ENCODE data around the gene CCDC106. TPM values are rescaled to one million over a fixed set of nuclear protein-coding genes. Genes with fewer than 3 reads are reported as not detected.

The CCDC106 gene
- total and polyA plus RNA-seq, 7 donors = 5.5 to 22.9 (median 16.6) TPM

DNA sequence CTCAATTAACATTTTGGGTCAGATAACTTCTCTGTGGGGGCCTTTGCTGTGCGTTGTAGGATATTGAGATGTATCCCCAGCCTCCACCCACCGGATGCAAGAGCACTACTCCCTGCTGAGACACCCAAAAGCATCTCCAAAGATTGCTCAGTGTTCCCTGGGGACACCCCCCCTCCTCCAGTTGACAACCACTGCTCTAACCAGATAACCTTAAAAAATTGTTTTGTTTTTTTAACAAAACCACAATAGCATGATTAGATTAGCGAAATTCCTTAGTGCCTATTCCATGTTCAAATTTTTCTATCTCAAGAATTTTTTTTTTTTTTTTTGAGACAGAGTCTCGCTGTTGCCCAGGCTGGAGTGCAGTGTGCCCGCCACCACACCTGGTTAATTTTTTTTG, 24.4 kb downstream of the CCDC106 start:
- no peak for DNase-seq
- peaks cover 0 to 32% (median 31%) of the 10 kb centered on the region in 4 donors for H3K4me1 ChIP-seq
- peaks cover 27 to 58% (median 44%) of the 10 kb centered on the region in 4 donors for H3K36me3 ChIP-seq
- 90% methylated on average over 5 of the region's 5 CpGs for WGBS, 2 donors
- intact Hi-C loops (cut with DNase I) = loop anchor here (2.0 to 10.0 kb wide), 2 partner anchors 16 to 608 kb away; partner anchors contain the start of gene RDH13
- no peaks in the 10 kb centered on the region for H3K9me3 ChIP-seq
- TF ChIP-seq POLR2AphosphoS5 (IDR thresholded peaks at IDR 0.05) (no peak), EP300 (IDR thresholded peaks at IDR 0.05) (no peak), POLR2A (IDR thresholded peaks at IDR 0.05) (no peak)
- TF ChIP-seq, protein P1, sequence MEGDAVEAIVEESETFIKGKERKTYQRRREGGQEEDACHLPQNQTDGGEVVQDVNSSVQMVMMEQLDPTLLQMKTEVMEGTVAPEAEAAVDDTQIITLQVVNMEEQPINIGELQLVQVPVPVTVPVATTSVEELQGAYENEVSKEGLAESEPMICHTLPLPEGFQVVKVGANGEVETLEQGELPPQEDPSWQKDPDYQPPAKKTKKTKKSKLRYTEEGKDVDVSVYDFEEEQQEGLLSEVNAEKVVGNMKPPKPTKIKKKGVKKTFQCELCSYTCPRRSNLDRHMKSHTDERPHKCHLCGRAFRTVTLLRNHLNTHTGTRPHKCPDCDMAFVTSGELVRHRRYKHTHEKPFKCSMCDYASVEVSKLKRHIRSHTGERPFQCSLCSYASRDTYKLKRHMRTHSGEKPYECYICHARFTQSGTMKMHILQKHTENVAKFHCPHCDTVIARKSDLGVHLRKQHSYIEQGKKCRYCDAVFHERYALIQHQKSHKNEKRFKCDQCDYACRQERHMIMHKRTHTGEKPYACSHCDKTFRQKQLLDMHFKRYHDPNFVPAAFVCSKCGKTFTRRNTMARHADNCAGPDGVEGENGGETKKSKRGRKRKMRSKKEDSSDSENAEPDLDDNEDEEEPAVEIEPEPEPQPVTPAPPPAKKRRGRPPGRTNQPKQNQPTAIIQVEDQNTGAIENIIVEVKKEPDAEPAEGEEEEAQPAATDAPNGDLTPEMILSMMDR (IDR thresholded peaks at IDR 0.05) = no peak
- no peak overlapping the region for H3K4me3 ChIP-seq
- H3K27ac ChIP-seq = no peak overlapping the region
- no peaks in the 10 kb centered on the region for H3K27me3 ChIP-seq

DNA sequence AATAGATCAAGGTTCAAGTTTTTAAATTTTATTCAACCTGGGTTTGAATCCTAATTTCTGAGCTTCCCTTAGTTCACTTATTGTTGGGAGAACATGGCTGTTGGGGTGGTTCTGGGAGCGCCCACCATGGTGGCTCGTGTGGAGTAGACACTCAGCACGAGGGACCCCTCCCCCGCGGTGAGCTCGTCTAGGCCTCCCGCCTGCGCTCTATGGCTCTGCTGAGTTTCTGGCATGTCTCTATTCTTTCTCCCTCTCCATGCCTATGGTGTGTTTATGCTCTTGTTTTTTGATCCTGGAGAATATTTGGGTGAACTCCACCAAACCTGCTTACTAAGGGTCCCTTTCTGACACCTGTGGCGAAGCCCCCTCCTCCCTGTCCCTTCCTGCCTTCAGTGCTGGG, 25.5 kb downstream of the CCDC106 start:
- intact Hi-C loops (cut with DNase I) = loop anchor here (2.0 to 10.0 kb wide), 2 partner anchors 17 to 609 kb away; partner anchors contain the start of gene RDH13
- DNase-seq = no peak
- TF ChIP-seq POLR2AphosphoS5 (IDR thresholded peaks at IDR 0.05) (no peak), EP300 (IDR thresholded peaks at IDR 0.05) (no peak), POLR2A (IDR thresholded peaks at IDR 0.05) (no peak)
- TF ChIP-seq, protein P1 (IDR thresholded peaks at IDR 0.05) = no peak
- H3K9me3 ChIP-seq = no peaks in the 10 kb centered on the region
- H3K27me3 ChIP-seq = no peaks in the 10 kb centered on the region
- H3K4me3 ChIP-seq = no peak overlapping the region
- H3K27ac ChIP-seq = peak overlapping the region in 2 of 4 donors; percentile 88 to 92
- WGBS, 2 donors = 80 to 86% methylated on average over 9 of the region's 9 CpGs
- peaks cover 0 to 37% (median 36%) of the 10 kb centered on the region in 4 donors for H3K4me1 ChIP-seq
- peaks cover 25 to 54% (median 36%) of the 10 kb centered on the region in 4 donors for H3K36me3 ChIP-seq

DNA sequence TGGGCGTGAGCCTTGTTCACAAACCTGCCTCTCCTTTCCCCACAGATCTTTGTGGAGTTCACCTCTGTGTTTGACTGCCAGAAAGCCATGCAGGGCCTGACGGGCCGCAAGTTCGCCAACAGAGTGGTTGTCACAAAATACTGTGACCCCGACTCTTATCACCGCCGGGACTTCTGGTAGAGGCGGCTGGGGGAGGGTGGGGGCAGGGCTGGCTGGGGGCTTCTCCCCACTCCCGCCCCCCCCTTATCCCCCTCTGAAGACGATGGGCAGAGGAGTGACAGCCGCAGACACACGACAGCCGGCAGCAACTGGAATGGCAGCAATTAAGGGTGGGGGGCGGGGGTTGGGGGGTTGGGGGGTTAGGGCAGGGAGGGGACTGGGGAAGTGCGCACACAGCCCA, 25.9 kb downstream of the CCDC106 start:
- H3K36me3 ChIP-seq = peaks cover 21 to 54% (median 35%) of the 10 kb centered on the region in 4 donors
- 69 to 81% methylated on average over 14 to 15 of the region's 15 CpGs for WGBS, 2 donors
- H3K9me3 ChIP-seq = no peaks in the 10 kb centered on the region
- peak overlapping the region; percentile 86 to 98 (median 90) for H3K27ac ChIP-seq
- TF ChIP-seq POLR2A (IDR thresholded peaks at IDR 0.05) = no peak
- TF ChIP-seq POLR2AphosphoS5 (IDR thresholded peaks at IDR 0.05) = no peak
- TF ChIP-seq, protein P1 (IDR thresholded peaks at IDR 0.05) = no peak
- TF ChIP-seq EP300 (IDR thresholded peaks at IDR 0.05) = no peak
- no peaks in the 10 kb centered on the region for H3K27me3 ChIP-seq
- no peak overlapping the region for H3K4me3 ChIP-seq
- peaks cover 0 to 39% (median 36%) of the 10 kb centered on the region in 4 donors for H3K4me1 ChIP-seq
- intact Hi-C loops (cut with DNase I) = loop anchor here (2.0 to 10.0 kb wide), 2 partner anchors 17 to 609 kb away; partner anchors contain the start of gene RDH13
- DNase-seq = no peak

DNA sequence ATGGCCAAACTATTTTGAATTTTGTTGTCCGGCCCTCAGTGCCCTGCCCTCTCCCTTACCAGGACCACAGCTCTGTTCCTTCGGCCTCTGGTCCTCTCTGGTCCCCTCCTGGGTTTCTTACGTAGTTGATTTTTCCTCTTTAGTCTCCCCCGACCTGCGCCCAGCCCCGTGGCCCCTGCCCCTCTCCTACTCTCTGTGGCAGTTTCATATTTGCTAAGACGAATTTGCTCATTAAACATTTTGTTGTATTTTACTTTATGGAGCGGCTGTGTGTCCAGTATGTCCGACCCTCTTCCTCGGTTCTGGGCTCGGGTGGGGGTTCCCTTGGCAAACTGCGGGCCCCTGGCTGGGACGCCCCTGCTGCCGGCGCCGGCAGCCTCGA, 26.4 kb downstream of the CCDC106 start:
- 25 to 38% methylated on average over 17 of the region's 17 CpGs for WGBS, 2 donors
- DNase-seq = no peak
- H3K27ac ChIP-seq = peak overlapping the region; percentile 86 to 98 (median 90)
- H3K4me3 ChIP-seq = peak overlapping the region; percentile 51 to 99 (median 94)
- intact Hi-C loops (cut with DNase I) = loop anchor here (10.0 kb wide), 1 partner anchor 610 kb away; the partner anchor contains the start of gene RDH13
- peaks cover 16 to 54% (median 35%) of the 10 kb centered on the region in 4 donors for H3K36me3 ChIP-seq
- H3K9me3 ChIP-seq = no peaks in the 10 kb centered on the region
- H3K27me3 ChIP-seq = no peaks in the 10 kb centered on the region
- no peak for TF ChIP-seq EP300 (IDR thresholded peaks at IDR 0.05)
- TF ChIP-seq, protein P1 (IDR thresholded peaks at IDR 0.05) = no peak
- TF ChIP-seq POLR2AphosphoS5 (IDR thresholded peaks at IDR 0.05) = no peak
- no peak for TF ChIP-seq POLR2A (IDR thresholded peaks at IDR 0.05)
- peaks cover 0 to 44% (median 39%) of the 10 kb centered on the region in 4 donors for H3K4me1 ChIP-seq
